22Rv1 (cell line): ENCODE data around the gene TEX54.

Source experiments
- CTCF ChIP-seq: fragments of 450-650 bp; IDR thresholded peaks from 2 replicates; pipeline ENCODE4 v1.5.1; 2017; ENCODE audit warnings: mild to moderate bottlenecking
- ZFX ChIP-seq: fragments of 450-650 bp; IDR thresholded peaks from 2 replicates; pipeline ENCODE4 v1.6.1; 2017; ENCODE audit warnings: antibody characterized with exemption, borderline replicate concordance

GRCh38 chr11:62880231-62880802 is 47.7 kb upstream of the TEX54 start:
- TF ChIP-seq CTCF (no peak), ZFX (no peak)
